Measurements from ENCODE around the gene MACROD2.

GRCh38 chr20:14724468-14724867, 729.2 kb downstream of the MACROD2 start:
- TF ChIP-seq CTCF (IDR thresholded peaks at IDR 0.05) (no peak), ZFX (IDR thresholded peaks at IDR 0.05; ENCODE audit: borderline replicate concordance) (no peak)
